GM12873 (cell line): ENCODE results near the gene CBLB.

ENCODE experiments used
- CTCF ChIP-seq: IDR thresholded peaks from 2 replicates; pipeline ENCODE4 v1.5.1; 2012; ENCODE audit warnings: low read depth, mild to moderate bottlenecking, moderate library complexity, low read length, control low read depth; ENCODE audit not compliant: insufficient read depth; ENCODE audit errors: missing control alignments

The CBLB gene

GRCh38 chr3:105837947-105838346 lies 30.9 kb downstream of the CBLB start:
- TF ChIP-seq CTCF: no peak

GRCh38 chr3:105837143-105837740 lies 31.6 kb downstream of the CBLB start:
- no peak for TF ChIP-seq CTCF

- no peak for TF ChIP-seq CTCF
Observed at GRCh38 chr3:105836533-105836932, 32.3 kb downstream of the CBLB start.

- no peak for TF ChIP-seq CTCF
Observed at GRCh38 chr3:105835606-105836005, 33.2 kb downstream of the CBLB start.

GRCh38 chr3:105834768-105835167 lies 34.0 kb downstream of the CBLB start:
- no peak for TF ChIP-seq CTCF

- TF ChIP-seq CTCF: no peak
Observed at GRCh38 chr3:105832644-105833043, 36.2 kb downstream of the CBLB start.

- TF ChIP-seq CTCF: no peak
Observed at GRCh38 chr3:105830836-105831235, 38.0 kb downstream of the CBLB start.
